GM18868 (cell line): Measurements from ENCODE around the gene CHID1.

Experiments
- ATAC-seq: cut with Tn5 transposase; IDR thresholded peaks from one replicate; pipeline ENCODE4 v1.9.1; 2021; ENCODE audit warnings: mild to moderate bottlenecking, moderate library complexity; ENCODE audit not compliant: unreplicated experiment

The CHID1 gene

GRCh38 chr11:911031-911889 lies 650 bp upstream of the CHID1 start:
- peak; percentile 36 for ATAC-seq

- ATAC-seq, result peak; percentile 4
These were observed 494 bp downstream of the CHID1 start for GRCh38 chr11:910044-910588.

- no peak for ATAC-seq
These were observed 1.2 kb downstream of the CHID1 start for GRCh38 chr11:909406-909805.

DNA sequence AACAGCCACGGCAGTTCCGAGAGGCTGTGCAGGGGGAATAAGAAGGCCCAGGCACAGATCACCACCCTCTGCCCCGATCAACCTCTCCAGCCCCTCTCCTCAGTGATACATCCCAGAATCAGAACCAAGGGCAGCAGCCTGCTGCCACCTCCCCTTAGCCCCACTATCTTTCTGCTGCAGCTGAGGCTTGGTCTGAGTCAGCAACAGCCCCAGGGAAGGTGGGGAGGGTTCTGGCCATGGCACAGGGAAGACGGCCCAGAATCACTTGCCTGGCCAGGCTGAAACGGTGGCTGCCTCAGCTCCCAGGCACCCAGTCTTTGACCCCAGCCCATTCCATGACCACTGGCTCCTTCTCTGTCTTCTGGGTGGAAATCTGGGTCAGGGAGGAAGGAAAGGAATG lies 2.3 kb downstream of the CHID1 start:
- ATAC-seq, result no peak

GRCh38 chr11:907668-908067 lies 2.9 kb downstream of the CHID1 start:
- ATAC-seq, result no peak

- ATAC-seq, result no peak
These were observed 4.7 kb downstream of the CHID1 start for GRCh38 chr11:905952-906351.

DNA sequence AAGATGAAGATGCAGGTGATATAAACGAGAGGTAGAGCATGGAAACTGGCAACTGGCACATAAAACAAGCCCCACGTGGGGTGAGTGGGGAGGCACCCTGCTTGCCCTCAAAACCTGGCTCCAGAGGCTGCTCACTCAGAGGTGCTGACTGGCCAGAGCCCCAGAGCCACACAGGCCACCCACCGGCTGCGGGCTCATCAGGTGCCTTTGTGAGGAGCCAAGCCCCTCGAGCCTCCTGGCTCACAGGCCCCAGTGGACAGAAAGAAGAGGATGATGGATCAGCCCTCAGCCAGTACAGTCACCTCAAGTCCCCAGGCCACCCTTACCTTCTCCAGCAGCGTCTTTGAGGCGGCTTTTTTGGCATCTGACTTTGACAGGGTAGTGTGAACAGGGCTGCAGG lies 6.2 kb downstream of the CHID1 start:
- no peak for ATAC-seq

DNA sequence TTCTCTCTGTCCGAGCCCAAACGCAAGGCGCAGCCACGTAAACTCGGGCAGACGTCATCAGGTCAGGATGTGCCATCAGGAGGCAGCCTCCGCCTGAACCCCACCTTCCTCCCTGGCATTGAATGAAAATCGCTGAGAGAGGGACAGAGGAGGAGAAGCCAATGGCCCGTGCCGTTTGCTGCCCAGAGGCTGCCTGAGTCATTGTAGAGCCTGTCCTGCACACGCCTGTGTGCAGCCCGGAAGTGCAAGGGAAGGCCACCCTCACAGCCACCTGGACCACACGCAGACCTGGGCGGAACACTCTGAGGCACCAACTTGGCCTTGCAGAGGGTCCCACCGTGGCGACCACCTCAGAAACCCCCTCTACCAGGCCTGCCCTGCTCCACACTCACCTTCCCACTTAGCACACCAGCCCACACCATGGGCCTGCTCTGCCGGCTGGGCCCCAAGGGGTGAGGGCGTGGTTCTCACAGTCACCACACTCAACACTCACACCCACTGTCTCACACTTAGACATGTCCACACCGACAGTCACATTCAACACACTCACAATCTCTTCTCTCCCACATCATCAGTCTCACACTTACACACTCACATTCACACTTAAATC lies 9.1 kb downstream of the CHID1 start:
- ATAC-seq, result no peak

GRCh38 chr11:900545-900944 lies 10.1 kb downstream of the CHID1 start:
- no peak for ATAC-seq

DNA sequence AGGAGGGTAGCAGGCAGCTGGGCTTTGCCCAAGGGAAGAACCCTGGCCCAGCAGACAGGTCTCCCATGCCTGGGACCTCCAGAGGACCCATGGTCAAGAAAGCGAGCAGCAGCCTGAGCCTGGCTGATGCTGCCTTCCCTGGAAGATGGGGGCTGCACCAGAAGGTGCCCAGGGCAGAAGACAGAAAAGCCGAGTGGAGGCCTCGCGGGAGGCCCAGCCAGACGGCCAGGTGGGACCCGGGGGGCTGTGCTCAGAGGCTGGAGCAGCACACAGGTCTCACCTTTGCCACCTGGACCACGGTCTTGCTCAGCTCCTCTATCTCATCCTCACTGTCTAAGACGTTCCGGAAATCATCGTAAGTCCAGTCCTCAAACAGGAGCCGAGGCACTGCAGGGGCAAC lies 10.9 kb downstream of the CHID1 start:
- ATAC-seq, result no peak

- no peak for ATAC-seq
These were observed 11.9 kb downstream of the CHID1 start for GRCh38 chr11:898540-899190.

DNA sequence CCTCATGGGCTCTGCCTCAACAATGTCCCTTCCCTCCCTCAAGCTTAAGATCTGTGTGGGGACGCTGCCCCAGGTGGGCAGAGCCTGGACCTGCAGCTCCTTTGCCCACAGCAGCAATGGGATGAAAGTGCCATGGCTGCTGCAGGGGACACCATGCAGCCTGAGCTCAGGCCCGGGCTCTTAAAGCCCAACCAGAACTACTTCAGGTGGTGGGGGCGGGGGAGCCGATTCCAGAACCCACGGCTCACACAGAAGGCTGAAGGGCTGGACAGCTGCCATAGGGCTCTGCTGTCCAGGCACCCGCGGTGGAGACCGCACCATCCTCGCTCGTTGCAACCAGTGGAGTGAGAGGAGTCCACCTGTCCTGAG lies 12.5 kb downstream of the CHID1 start:
- ATAC-seq, result no peak

DNA sequence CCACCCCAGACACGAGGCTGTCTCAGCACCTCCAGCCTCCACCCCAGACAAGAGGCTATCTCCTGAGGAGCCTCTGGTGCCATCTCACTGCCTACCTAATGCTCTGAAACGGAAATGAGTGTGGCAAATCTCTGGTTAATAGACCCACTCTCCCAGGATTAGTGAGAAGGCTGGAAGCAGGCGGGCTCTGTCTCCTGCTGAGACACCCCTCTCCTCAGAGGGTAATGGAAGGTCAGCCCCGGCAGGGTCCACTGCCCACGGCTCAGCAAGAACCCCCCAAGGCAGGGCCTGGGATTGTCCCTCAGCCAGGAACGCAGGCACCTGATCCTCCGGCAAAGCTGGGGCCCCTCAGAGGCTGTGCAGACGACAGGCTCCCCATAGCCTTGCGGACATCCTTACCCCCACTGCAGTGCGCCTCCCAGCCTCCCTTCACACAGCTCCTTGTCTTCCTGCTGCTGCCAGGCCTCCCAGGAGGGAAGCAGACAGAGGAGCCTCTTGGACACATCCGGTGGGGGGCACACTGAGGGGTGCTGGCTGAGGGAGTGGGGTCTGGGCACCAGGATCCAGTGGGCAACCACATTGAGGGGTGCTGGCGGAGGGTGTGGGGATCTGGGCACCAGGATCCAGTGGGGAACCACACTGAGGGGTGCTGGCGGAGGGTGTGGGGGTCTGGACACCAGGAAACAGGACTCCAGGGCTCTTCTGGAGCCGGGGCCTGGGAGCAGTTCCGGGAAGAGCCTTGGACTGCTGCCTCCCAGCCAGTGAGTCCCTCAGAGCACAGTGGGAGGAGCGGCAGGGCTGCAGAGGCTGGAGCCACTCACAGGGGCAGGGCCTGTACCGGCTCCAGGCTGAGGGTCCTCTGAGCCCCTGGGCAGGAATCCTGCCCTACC lies 13.1 kb downstream of the CHID1 start:
- no peak for ATAC-seq

DNA sequence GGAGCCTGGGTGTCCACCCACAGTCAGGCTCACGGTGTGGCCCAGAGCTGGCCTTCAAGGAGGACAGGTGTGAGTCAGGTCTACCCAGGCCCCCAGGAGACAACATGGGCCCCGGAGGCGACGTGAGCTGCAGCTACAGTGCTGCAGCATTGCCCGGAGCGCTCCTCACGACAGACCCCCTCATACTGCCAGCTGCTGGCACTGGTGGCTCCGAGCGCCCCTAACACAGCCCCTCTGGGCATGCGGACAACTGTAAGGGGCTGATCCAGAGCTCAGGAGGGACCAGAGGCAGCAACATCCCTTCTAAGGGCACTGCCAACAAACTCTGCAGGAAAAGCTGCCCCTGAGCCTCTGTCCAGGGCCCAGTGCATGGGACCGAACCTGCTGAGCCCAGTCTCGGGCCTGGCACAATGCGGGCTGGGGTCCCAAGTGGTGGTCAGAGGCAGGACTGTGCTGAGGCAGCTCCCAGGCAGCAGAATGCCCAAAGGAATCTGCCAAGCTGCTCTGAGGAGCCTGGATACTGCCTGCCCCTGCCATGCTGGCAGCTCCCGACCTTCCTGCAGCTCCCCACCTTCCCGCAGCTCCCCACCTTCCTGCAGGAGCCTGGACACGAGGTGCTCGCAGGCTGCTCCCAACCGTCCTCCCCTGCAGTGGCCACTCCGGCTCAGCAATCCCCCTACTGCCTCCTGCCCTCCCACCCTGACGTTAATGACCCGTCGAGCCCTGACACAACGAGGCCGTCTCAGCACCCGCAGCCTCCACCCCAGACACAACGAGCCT lies 15.1 kb downstream of the CHID1 start:
- ATAC-seq, result no peak

DNA sequence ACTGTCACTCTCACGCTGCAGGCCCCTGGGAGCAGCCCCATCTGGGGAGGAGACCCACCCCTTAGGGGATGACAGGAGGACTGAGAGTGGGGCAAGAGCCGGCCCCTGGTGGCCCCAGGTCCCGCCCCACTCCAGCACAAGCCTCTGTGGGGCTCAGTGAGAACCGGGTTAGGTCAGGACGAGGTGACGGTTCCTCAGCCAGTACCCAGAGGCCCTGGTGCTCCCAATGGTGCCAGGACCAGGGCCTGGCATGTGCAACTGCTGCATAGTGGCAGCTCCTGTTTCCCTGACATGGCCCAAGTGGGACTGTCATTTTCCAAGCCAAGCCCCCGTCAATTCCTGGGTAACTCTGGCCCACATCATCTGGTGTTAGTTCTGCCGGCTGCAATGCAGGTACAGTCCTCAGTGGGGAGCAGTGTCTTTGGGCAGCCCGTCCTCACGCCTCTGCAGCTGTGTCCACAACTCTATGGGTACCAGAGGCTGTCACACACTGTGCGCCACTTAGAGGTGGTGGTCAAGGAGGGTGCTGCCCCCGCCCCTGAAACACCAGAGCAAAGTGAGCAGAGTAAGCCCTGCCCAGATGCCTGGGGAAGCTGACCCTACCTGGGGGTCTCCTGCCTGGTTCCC lies 15.9 kb downstream of the CHID1 start:
- no peak for ATAC-seq

GRCh38 chr11:893008-893654 lies 17.5 kb downstream of the CHID1 start:
- no peak for ATAC-seq

- no peak for ATAC-seq
These were observed 19.6 kb downstream of the CHID1 start for GRCh38 chr11:890794-891540.

DNA sequence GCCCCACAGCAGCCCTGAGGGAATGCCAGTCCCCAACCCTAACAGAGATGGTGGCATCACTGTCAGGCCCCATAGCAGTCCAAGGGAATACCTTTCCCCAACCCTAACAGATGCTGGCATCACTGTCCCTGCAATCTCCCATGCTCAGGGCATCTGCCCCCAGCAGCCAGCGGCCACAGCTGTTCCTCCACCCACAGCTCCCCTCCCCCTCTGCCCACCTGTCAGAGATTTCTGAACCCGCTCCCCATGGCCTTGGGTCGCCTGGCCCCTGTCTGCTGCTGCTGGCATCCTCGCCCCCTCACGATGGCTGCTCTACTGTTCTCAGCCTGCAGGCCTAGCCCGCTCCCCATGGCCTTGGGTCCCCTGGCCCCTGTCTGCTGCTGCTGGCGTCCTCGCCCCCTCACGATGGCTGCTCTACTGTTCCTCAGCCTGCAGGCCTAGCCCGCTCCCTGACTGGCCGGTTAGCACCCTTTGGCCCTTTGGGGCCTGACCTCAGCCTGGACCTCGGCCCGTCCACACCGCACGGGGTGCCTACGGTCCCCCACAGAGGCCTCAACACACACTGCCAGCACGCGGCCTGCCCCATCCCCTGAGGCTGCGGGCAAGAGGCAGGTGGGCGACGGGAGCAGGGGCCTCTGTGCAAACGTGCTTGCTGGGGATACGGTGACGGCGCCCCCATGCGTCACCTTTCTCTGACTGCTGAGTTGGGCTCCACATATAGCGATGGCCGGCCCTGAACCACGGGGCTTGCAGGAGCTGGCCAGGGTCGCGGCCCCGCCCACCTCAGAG lies 20.7 kb downstream of the CHID1 start:
- ATAC-seq, result no peak
